ENCODE data around the gene LUZP2.

Gene LUZP2

DNA sequence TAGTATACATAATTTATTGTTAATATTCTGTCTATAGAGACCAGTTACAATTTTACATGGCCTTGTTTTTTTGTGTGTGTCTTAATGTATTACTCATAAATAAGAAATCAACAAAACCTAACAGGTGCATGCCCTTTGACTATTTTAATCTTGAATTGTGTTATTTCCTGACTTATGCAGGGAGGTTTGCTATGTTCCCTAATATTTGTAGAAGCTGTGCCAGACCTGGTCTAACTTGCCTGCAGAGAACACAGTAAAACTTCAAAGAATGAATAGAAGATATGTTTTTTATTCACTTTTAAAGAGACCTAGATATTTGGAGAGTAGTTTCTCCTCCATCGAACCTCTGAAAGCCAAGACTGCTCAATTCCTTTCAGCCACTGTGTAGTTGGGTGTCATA is 234.7 kb downstream of the LUZP2 start:
- no peak for DNase-seq

- no peak for DNase-seq
These were observed 237.9 kb downstream of the LUZP2 start for GRCh38 chr11:24734742-24735237.

- DNase-seq, result no peak
These were observed 242.1 kb downstream of the LUZP2 start for GRCh38 chr11:24738972-24739371.

GRCh38 chr11:24739637-24740036 is 242.8 kb downstream of the LUZP2 start:
- DNase-seq, result no peak

- no peak for DNase-seq
These were observed 250.7 kb downstream of the LUZP2 start for GRCh38 chr11:24747275-24748251.

DNA sequence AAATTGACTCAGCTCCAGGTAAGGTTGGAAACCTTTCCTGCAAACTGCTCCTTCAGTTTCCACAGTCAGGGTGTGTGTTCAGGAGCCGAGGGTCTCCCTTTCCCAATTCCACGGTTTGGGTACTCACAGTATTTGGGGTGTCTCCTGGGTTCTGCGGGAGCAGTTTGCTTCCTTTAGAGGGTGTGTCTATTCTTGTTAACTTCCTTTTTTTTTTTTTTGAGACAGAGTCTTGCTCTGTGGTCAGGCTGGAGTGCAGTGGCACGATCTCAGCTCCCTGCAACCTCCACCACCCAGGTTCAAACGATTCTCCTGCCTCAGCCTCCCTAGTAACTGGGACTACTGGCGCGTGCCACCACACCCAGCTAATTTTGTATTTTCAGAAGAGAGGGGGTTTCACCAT is 251.4 kb downstream of the LUZP2 start:
- no peak for DNase-seq

DNA sequence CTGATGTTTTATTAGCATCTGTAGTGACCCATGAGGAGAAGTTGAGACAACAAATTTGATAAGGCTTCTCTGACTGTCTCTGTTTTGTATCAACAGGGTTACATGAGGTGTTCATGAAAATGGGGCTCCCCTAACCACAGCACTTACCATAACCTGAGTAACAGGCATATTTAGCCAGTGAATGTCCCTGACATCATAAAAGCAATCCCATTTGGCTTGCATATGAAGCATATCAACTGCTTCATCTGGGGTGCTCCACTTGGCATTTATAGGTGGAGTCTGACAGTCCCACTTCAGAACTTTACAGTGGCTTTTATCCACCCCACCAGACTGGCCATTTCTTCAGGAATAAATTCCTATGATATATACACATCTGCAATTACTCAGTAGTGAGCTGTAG is 257.6 kb downstream of the LUZP2 start:
- no peak for DNase-seq

DNA sequence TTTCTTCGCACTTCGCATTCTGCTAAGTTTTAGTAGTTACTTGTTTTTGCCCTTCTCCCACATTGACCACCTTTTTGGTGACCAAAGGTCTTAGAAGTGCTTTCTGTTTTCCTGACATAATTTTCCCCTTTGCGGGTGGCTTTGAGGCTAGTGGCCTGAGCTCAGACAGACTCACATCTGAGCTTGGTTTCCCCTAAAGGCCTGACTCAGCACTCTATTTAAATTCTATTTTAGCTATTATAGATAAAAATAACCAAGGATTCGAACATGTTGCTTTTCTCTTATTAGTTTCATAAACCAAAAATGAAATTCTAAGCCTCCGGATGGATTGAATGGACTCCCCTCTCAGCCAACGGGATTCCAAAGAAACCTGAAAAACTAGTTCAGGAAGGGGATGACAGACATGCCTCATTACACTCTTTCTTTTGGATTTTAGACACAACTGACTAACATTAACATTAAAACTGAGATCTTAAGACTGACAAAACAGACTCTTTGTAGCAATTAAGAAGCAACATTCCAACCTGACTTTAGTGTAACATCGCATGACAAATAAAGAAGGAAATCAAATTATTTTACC is 258.5 kb downstream of the LUZP2 start:
- DNase-seq, result no peak

DNA sequence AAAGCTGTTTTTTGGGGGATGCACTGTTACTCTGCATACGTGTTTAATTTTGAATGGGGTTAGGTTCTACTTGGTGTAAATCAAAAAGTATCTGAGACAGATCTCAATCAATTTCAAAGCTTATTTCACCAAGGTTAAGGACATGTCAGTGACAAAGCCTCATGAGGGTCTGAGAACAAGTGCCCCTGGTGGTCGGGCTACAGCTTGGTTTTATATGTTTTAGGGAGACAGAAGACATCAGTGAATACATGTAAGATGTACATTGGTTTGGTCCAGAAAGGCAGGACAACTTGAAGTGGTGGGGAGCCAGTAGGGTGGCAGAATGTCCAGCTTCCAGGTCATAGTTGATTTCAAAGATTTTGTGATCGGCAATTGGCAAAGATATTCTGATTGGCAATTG is 262.9 kb downstream of the LUZP2 start:
- no peak for DNase-seq

- no peak for DNase-seq
These were observed 263.8 kb downstream of the LUZP2 start for GRCh38 chr11:24760681-24761080.

GRCh38 chr11:24762076-24762475 is 265.2 kb downstream of the LUZP2 start:
- DNase-seq, result no peak

DNA sequence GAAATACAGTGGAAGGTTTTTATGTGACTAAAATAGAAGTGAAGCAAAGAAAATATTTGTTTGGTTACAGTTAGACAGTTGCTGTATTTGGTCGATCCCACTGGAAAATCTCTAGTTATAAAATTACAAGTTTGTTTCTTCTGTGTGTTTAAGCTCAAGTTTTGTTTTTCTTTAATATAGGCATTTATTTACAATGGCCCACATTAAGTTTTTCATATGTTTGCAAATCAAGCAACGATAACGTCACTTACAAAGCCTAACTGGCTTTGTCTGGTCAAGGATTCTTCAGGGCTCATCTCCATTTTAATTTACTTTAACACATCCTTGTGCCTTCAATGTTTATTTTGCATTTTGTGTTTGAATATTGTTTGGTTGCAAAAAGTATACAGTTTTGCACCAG is 270.6 kb downstream of the LUZP2 start:
- DNase-seq, result no peak

- no peak for DNase-seq
These were observed 276.5 kb downstream of the LUZP2 start for GRCh38 chr11:24773322-24773721.

GRCh38 chr11:24779791-24780190 is 282.9 kb downstream of the LUZP2 start:
- no peak for DNase-seq

DNA sequence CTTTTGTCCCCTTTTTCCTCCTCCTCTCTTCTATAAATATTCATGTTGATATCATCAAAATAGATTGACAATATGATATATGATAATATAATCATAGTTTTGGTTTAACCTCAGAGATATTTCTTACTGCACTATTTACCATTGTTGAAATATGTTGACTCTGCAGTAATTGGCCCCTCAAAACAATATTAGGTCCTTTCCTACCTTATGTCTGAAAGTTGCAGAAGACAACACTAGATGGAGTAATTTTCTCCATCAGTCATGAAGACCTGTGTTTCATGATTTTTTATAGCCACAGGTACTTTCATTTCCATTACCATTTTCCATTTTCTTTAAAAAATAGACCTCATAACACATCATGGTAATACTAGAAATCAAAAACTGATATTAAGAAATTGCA is 284.4 kb downstream of the LUZP2 start:
- DNase-seq, result no peak

GRCh38 chr11:24793479-24793878 is 296.6 kb downstream of the LUZP2 start:
- no peak for DNase-seq

- DNase-seq, result no peak
These were observed 297.2 kb downstream of the LUZP2 start for GRCh38 chr11:24794064-24794463.

DNA sequence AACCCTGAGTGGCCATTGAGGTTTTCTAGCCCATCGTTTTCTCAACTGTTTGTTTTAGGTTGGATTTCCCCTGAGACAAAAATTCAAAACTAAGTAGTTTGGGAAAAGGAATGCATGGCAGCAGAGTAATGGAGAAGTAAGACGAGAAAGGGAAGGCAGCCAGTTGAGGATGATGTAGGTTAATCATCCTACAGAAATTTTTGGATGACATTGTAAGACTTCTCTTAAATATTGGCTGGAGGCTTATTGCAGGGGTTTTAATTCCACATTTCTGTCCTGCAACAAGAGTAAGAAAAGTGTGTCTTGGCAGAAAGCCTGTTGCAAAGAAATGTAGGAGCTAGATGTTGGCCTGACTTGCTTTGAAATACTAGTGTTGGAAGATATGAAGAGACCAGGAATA is 308.8 kb downstream of the LUZP2 start:
- no peak for DNase-seq

GRCh38 chr11:24808173-24808572 is 311.3 kb downstream of the LUZP2 start:
- no peak for DNase-seq

DNA sequence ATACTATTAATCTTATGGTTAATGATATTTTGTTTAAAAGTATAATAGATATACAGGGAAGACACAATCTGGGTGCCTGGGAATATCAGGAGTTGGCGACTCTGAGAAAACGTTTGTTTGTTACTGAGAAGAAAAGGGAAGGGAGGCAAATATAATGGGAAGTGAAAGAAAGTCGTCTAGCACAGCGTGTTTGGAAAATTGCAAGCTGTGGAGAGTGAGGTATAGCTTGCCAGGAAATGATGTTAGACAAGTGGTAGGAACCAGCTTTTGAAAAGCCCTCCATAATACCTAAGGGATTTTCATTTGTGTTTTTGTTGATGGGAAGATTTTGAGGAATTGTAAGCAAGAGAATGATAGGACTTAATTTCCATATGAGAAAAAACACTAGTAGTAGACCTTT is 322.2 kb downstream of the LUZP2 start:
- DNase-seq, result no peak

DNA sequence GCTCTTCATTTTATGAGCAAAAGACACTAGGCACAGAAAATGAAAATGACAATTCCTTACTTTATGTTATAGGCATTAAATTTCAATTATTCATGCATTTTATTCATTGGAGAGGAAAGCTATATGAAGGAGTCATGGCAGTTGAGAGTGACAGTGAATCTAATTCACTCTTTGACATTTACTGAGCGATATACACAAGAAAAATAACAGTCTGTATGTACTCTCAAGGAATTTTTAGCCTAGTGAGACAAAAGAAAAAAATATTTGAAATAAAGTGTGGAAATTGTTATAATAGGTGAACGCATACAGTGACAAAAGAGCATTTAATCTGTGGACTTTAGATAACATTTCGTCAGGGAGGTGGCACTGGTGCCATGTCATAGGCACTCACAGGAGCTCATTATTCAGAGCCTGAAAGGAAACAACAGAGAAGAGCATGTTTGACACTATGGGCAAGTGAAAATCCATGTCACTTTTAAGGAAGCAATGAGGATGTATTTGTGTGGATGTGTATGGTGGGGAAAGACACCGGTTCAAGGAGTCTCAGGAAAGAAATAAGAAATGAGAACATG is 323.1 kb downstream of the LUZP2 start:
- no peak for DNase-seq

- no peak for DNase-seq
These were observed 323.7 kb downstream of the LUZP2 start for GRCh38 chr11:24820541-24820940.

DNA sequence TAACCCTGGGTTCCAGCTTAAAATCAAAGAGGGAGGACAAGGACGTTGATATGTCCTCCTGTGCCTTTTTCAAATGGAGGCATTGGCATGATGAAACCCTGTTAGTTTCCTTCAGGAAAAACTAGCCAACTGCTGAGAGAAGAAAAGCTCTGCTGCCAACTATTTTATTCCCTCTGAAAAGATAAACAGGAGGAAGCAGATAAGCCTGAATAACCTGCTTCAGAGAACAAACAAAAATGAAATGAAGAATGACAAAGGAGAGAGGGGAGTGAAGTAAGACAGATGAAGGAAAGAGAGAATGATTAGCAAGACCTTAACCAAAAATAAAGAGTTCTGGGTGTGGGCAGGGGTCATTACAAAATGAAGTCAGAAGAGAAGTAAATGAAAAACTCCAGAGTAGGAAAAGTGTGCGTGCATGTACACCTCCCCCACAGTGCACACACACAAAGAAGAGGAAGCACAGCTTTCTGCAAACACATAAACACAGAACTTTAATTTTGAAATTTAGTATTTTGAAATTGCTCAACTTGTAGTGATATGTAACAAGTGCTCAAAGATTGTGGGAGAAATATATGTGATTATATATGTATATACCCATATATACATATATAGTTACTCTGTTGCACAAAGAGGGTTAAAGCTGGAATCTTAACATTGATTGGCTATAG is 332.2 kb downstream of the LUZP2 start:
- DNase-seq, result no peak
